Bone marrow (tissue), 2 donors: ENCODE measurements around the gene VENTX.

Source experiments
- DNase-seq, 2 donors: peaks; one replicate each; lab custom pipeline; 2025; lab: John Stamatoyannopoulos, UW

VENTX gene, protein sequence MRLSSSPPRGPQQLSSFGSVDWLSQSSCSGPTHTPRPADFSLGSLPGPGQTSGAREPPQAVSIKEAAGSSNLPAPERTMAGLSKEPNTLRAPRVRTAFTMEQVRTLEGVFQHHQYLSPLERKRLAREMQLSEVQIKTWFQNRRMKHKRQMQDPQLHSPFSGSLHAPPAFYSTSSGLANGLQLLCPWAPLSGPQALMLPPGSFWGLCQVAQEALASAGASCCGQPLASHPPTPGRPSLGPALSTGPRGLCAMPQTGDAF

DNA sequence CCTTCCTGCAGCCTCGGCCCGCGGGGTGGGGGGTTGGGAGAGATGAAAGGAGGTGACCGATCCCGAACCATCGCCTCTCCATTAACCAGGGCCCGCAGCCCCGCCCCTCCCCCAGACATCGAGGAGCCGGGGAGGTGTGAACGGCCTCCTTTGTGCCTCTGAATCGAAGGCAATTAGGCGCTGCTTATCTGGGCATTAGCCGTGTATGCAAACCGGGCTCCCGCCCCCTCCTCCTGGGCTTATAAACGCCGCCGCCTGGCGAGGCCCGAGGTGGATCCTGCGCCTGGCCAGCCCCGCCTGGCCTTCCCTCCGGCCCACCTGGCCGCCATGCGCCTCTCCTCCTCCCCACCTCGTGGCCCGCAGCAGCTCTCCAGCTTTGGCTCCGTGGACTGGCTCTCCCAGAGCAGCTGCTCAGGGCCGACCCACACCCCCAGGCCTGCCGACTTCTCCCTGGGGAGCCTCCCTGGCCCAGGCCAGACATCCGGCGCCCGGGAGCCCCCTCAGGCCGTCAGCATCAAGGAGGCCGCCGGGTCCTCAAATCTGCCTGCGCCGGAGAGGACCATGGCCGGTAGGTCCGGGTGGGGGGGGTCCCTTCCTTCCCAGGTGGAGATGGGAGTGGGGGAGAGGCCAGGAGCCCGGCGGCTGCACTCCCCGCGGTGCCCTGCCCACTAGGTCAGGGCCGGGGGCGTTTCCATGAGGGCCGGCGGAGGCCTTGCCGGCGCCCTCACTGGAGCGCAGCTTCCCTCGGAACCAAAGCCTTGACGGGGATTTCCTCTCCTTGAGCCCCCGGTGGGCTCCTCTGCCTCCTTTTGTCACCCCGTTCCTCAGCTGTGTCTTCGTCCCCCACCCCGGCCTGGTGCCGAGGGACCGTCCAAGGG is at the start of gene VENTX:
TSS of gene VENTX (plus strand) at position 268 of the 878 bp plus-strand sequence. CDS start at position 328, 60 bp downstream.
- no peak for DNase-seq

DNA sequence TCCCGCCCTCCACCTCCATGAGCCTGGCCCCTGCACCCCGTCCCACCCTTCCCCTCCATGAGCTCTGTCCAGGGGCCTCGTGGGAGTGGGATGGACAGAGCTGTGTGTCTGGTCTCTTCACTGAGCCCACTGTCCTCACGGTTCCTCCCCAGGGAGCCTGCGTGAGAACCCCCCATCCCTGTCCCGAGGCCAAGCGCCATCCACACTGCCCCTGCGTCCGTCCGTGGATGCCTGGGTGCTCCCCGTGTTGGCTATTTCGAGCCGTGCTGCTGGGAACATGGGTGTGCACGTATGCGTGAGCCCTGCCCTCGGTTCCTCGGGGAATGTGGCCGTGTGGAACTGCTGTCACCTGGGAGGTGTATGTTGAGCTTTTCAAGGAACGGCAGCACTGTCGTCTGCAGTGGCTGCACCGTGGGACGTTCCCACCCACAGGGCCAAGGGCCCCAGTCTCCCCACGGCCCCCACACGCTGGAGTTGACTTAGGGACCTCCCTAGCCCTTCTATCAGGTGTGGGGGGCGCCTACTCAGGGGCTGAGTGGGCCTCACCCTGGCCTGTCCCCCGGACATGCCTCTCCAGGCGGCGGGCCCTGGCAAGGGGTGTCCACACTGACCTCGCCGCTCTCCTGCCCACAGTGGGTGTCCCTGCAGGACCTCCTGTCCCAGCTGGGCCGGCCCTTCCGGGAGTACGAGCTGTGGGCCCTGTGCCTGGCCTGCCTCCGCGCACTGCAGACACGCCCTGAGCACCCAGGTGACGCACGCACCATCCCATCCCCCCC is 49.6 kb upstream of the VENTX start:
- no peak for DNase-seq

DNA sequence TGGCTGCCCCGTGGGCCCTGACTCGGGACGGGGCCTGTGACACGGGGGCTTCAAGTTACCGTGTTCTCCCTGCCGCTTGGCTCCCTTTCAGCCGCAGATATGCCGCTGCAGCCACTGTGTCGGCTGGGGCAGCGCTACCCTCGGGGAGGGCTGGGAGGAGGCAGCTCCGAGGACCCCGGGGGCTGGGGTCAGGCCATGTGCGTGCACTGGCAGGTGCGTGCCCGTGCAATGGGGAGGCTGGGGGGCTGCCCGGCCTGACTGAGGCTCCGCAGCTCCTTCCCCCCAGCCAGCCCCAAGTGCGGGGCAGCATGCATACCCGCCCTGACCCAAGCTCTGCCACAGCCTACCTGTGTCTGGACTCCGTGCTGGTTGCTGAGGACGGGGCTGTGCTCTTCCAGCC is 48.4 kb upstream of the VENTX start:
- DNase-seq = no peak

DNA sequence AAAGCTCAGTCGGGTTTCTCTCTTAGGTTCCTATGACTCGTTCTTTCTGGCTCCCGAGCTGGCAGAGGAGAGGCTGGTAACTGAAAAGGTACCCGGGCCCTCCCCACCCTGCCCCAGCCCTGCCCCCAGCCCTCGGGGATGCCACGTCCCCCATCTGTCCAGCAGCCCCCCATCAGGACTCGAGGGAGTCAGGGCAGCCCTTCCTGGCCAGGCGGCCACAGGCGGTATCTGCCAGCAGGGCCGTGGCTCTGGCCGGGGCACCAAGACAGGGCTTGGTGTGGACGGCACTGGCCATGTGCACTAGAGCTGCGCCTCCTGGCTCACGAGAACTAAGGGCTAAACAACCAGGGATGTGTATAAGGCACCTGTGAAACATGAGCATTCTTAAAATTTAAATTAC is 47.9 kb upstream of the VENTX start:
- no peak for DNase-seq

DNA sequence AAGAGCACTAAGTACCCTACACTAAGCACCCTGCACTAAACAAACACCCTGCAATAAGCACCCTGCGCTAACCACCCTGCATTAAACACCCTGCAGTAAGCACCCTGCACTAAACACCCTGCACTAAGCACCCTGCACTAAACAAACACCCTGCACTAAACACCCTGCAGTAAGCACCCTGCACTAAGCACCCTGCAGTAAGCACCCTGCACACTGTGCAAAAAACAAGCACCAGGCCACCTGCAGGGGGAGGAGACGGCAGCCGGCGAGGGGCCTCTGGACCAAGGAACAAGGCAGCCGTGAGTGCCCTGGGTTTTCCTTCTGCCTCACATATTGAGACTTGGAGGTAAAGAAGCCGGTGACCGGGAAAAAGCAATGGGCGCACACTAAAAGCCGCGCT is 47.4 kb upstream of the VENTX start:
- no peak for DNase-seq

DNA sequence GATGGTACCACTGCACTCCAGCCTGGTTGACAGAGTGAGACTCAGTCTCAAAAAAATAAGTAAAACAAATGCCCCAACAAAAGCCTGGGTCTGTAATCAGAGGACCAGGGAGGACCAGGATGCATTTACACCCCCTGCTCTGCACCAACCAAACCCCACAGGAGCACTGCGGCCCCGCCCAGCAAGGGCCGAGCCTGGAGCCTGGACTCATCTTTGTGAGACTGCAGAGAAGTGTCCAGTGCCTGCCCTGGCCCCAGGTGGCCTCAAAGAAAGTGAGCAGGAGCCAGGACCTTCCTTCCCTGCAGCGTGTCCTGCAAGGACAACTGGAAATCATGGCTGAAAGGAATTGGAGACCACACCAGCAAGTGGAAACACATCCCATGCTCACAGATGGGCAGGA is 46.0 kb upstream of the VENTX start:
- no peak for DNase-seq

DNA sequence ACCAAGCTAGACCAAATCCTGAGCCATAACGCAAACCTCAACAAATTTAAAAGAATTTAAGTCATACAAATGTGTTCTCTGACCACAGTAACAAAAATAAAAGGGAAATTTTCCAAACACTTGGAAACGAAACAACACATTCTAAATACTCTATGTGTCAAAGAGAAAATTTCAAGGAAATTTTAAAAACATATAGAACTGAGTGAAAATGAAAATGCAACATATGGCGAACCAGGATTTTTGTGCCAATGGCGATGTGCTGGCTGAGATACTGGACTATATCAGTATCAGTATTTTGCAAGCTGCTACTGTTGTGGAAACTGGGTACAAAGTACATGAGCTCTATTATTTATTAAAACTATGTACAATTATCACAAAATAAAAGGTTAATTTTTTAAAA is 43.5 kb upstream of the VENTX start:
- no peak for DNase-seq

DNA sequence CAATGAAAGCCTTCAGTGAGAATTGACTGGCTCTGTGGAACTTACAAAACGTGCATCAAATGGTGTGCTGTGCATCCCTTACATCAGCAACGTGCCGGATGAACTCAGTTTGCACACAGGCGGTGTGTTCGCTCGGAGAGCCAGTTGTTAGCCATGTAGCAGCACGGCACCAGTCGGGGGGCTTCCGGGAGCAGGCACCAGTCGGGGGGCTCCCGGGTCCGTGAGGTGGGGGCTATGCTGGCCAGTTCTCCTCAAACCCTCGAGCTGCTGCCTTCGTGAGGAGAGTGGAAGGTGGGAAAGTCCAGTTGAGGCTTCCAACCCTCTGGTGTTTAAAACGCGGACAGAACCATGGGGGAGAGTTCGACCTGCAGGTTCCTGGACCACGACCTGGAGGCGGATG is 42.6 kb upstream of the VENTX start:
- DNase-seq = no peak

DNA sequence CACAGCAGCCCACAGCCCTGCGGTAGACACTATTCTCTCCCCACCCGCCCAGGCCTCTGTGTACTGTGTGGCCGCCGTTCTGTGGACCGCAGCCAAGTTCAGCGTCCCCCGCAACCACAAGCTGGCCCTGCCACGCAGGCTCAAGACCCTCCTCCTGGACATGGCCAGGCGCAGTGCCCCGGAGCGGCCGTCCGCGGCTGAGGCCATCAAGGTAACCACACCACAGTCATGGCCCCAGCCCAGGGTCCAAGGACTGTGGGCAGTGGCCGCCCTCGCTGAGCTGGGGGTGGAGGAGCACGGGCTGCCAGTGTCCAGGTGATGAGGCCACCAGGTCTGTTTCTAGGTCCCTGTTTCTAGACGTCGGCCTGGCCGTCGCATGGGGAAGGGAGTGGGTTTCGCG is 42.0 kb upstream of the VENTX start:
- DNase-seq = no peak

DNA sequence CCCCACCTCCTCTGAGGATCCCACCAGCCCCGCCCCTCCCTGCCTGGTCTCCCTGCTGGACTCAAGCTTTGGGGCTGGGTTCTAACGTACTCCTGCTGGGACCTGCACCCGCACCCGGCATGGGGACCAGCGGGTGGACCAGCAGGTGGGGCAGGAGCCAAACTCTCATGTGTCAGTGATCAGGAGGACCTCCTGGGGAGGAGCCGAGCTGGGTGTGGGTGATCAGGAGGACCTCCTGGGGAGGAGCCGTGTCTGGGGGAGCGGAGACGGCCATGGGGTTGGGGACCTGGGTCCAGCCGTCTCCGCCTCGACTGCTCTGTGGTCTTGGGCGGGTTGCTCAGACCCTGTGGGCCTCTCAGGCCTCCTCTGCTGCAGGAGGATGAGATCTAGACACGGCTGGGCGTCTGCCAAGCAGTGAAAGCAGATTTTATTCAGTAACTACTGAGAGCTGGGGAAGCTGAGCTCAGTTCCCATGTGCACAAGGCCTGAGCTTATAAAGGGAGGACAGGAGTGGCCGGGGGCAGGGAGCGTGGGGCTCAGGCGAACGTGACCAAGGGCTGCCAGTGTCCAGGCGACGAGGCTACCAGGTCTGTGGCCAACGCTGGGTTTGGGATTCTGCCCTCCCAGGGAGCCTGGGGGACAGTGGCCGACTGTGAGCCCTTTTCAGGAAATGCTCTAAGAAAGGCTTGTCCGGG is 41.3 kb upstream of the VENTX start:
- DNase-seq = no peak

DNA sequence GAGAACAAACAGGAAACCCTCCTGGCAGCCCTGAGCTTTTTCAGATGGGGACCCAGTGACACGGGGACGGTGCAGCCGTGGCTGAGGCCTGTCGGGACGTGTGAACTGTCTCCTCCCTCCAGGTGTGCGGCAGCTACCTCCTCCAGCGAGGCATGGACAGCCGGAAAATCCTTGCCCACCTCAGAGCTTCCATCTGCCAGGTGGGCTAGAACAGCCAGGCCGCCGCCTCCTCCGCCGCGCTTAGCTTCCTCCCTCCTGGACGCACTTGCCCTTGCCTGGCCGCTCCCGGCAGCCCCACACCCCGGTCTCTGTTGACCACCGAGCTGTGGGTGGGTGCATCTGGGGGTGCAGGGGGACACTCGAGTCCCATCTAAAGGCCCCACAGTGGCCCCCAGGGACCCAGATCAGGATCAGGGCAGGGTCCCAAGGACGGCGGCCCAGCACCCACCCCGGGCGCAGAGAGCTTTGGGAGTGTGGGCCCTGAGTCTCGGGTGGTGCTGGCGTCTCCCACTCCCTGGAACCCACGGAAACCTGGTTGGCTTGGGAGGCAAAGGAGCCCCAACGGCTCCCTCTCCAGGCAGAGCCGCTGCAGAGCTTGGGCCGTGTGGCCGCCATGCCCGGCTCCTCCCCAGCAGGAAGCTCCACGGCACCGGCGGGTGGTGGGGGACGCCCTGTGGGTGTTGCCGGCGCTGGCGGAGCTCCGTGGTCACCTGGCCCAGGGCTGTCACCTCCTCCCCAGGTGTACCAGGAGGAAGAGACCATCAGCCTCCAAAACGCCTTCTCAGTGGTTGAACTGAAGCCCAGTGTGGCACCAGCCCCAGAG is 40.5 kb upstream of the VENTX start:
- no peak for DNase-seq

DNA sequence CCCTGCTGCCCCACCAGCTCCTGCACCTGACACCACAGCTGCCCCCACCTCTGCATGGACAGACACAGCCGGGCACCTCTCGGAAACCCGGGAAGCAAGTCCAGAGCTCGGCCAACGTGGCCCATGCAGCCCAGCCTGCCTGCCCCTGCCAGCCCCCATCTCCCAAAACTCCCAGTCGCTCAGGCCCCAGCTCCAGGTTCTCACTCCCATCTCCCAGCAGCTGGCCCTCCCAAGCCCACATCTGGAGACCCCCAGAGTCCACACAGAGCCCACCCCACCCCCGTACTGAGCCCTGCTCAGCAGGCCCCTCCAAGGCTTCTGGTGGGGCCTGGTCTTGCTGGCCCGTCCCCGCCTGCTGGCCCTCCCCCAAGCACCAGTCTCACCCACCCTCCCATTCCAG is 39.9 kb upstream of the VENTX start:
- DNase-seq = no peak

DNA sequence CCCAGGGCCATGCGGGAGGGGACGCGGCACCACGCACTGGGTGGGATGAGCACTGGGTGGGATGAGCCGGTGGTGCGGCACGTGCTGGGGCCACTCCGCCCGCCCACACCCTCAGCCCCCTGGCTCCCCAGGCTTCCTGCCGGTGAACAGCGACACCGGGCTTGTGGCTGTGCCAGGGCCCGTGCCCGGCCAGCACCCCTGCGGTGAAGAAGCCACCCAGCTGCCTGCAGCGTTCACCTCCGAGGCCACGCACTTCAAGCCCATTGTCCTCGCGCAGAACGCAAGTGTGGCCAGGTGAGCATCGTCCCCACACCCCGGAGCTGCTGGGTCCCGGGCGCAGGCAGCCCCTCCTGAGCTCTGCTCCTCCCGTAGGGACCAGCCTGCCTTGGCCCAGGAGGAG is 39.4 kb upstream of the VENTX start:
- DNase-seq = no peak

DNA sequence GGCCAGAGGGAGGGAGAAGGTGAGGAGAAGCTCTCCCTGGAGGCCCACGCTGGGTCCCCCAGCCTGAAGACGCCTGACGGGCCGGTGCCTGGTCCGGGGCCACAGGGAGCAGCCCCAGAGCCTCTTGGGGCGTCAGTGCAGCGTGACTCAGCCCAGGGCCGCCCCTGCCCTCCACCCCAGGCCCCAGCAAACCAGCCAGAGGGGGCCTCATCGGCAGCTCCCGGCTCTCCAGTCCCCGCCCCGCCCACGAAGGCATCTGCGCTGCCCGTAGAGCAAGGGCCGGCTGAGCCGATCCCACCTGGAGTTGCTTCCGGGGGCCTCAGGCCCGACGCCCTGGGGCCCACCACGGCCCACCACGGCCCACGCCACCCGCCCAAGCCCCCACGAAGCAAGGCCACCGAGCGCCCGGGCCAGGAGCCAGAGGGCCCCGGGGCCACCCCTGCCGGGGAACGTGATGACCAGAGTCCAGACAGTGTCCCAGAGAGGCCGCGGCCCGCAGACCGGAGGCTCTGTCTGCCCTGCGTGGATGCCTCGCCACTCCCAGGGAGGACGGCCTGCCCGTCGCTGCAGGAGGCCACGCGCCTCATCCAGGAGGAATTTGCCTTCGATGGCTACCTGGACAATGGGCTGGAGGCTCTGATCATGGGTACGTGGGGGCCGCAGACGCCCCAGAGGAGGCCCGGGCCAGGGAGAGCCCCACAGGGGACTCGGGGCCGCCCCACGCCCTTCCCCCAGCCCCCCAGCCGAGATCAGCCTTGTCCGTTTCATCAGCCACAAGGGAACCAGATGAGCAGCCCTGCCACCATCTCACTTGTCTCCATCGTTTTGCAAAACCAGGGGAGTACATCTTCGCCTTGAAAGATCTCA is 38.8 kb upstream of the VENTX start:
- no peak for DNase-seq

DNA sequence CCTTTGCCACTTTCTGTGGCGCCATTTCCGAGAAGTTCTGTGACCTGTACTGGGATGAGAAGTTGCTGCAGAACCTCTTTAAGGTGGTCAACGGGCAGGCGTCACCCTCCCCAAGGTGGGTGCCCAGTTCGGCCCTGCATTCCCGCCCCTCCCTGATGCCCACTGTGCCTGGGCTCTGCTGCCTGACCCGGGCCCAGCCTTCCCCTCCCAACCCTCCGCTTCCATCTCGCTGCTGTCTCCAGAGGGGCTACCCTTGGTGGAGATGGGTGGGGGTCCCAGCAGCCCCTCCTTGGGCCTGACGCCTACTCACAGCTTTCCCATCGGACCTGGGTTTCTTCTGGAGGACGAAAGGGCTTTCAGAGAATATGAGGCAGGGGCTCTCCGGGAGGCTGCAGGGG is 38.2 kb upstream of the VENTX start:
- DNase-seq = no peak

DNA sequence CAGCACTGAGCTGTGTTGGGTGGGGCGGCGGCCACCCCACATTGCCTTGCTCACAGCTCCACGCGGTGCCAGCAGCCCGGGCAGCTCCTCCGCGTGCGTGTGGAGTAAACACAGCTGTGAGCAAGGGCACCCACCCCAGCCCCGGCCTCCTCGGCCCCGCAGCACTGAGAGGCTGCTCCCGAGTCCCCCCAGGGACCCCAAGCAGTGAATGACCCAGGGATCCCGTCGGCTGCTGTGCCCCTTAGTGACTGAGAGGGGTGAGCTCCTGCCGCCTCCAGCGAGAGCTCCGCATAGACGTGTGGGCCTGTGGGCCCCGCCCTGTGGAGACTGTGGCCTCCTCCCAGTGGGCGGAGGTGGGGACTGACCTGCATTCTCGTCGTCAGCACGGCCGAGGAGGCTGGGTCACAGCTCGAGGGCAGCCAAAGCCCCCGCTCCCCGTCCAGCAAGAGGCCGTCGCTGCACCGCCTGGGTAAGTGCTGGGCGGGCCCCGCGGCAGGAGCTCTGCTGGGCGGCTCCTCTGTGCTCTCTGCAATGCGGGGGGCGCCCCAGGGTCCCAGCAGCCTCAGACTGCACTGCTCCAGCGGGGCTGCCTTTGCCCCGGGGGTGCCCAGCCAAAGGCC is 37.6 kb upstream of the VENTX start:
- DNase-seq = no peak

DNA sequence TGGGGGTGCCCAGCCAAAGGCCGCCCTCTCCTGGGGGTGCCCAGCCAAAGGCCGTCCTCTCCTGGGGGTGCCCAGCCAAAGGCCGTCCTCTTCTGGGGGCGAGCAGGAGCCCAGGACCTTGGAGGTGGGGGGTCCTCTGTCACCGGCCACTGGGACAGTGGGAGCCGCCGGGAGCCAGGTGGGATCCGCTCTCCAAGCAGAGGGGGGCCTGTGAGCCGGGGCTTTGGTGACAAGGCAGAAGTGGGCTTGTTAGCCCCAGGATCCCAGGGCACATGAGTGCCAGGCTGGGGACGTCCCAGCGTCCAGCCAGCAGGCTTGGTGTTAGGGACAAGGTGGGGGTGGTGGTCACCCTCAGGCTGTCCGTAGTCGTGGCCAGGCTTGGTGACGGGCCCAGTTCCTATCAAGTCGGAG is 37.0 kb upstream of the VENTX start:
- DNase-seq = no peak

DNA sequence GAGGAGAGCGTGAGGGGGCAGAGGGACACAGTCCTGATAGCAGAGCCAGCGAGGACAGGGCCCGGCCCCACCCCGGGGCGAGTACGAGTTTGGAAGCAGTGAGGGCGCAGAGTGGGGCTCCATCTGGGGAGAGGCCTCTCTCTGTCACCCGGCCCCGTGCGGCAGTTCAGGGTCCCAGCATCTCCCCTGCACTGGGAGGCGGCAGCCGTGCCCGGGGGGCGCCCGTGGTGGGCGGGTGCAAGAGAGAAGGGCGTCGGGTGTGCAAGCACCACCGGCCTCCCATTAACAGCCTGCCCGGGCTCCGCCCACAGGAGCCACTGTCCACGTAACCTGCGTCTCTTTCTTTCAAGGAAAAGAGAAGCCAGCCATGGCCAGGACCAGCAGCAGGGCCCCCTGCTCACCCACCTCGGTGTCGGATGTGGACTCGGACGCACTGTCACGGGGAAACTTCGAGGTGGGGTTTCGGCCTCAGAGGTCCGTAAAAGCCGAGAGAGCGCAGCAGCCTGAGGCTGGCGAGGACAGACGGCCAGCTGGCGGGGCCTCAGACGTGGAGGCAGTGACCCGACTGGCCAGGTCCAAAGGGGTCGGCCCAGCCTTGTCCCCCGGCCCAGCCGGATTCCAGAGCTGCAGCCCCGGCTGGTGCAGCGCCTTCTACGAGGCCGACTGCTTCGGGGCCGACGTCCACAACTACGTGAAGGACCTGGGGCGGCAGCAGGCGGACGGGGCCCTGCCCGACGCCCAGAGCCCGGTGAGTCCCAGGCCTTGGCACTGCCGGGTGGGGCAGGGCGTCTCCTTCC is 36.3 kb upstream of the VENTX start:
- DNase-seq = no peak
